HCT116 (cell line): Measurements from ENCODE around the gene MRPL37. TPM values are rescaled to one million over a fixed set of nuclear protein-coding genes. Genes with fewer than 3 reads are reported as not detected.

Experiments
- ATAC-seq: fragments of 200-7000 bp; cut with Tn5 transposase; 2 replicates; pipeline ENCODE4 v1.9.1; 2020; ENCODE audit warnings: mild to moderate bottlenecking, moderate library complexity
- BruUV-seq: library from RNA; stranded (reverse); fragments of 400-500 nt; replicated peaks from 2 replicates; lab custom pipeline; 2021; lab: Mats Ljungman, UMichigan
- CTCF ChIA-PET: fragments of 300-600 bp; sonication (Branson Sonifier 250); formaldehyde crosslinking; loops from one replicate; lab custom pipeline; 2021; ENCODE audit warnings: antibody characterized with exemption; lab: Charles Lee
- POLR2A ChIA-PET: fragments of 300-600, 350-600 bp; sonication (Branson Sonifier 250); formaldehyde crosslinking; loops from one replicate; lab custom pipeline; 2021; ENCODE audit warnings: antibody characterized with exemption; lab: Charles Lee
- RAD21 ChIA-PET, 2 experiments: fragments of 300-600 bp; sonication (Branson Sonifier 250); formaldehyde crosslinking; loops; one replicate each; lab custom pipeline; 2023; ENCODE audit warnings: low total read pairs in 2 of 2; ENCODE audit not compliant: uncharacterized antibody in 2 of 2, unreplicated experiment in 2 of 2, low non-redundant PET in 1 of 2; lab: Charles Lee
- DNase-seq: peaks from one replicate; pipeline ENCODE4 v3.0.0-alpha.2; 2010; ENCODE audit warnings: low read depth, low spot score
- H2AFZ ChIP-seq: fragments of 200-600 bp; shearing (Covaris generic), sonication (generic); 2 replicates; pipeline ENCODE4 v1.6.1; 2017; ENCODE audit warnings: low read depth, mixed run types, mixed read lengths, antibody characterized with exemption, low read length; ENCODE audit not compliant: poor library complexity, severe bottlenecking
- H3K27ac ChIP-seq: 2 replicates; pipeline ENCODE4 v1.5.1; 2012; ENCODE audit warnings: low read depth, low read length
- H3K27me3 ChIP-seq: fragments of 200-600 bp; sonication (generic); 2 replicates; pipeline ENCODE4 v1.6.1; 2016; ENCODE audit warnings: mixed run types, low read length, mixed read lengths; ENCODE audit not compliant: insufficient read depth
- H3K36me3 ChIP-seq, 2 experiments: fragments of 200-500 bp in 1 of 2; fragments of 200-600 bp in 1 of 2; sonication (Bioruptor generic) in 1 of 2; sonication (generic) in 1 of 2; 2 replicates each; pipeline versions ENCODE4 v1.5.1 to v1.6.1; 2014 to 2016; ENCODE audit warnings: low read length in 2 of 2, inconsistent platforms in 1 of 2, mixed read lengths in 1 of 2, mixed run types in 1 of 2; ENCODE audit not compliant: insufficient read depth in 2 of 2, control insufficient read depth in 1 of 2
- H3K4me1 ChIP-seq, 2 experiments: fragments of 200-600 bp in 1 of 2; sonication (generic) in 1 of 2; 2 replicates each; pipeline versions ENCODE4 v1.5.1 to v1.6.1; 2012 to 2017; ENCODE audit warnings: low read length in 2 of 2, inconsistent platforms in 1 of 2, mild to moderate bottlenecking in 1 of 2, mixed read lengths in 1 of 2, mixed run types in 1 of 2, moderate library complexity in 1 of 2; ENCODE audit not compliant: insufficient read depth in 2 of 2, control insufficient read depth in 1 of 2
- H3K4me2 ChIP-seq: fragments of 200-600 bp; sonication (generic); 2 replicates; pipeline ENCODE4 v1.6.1; 2017; ENCODE audit warnings: mixed run types, low read length, mixed read lengths
- H3K4me3 ChIP-seq, 2 experiments: fragments of 200-600 bp in 1 of 2; sonication (generic) in 1 of 2; replicated peaks in 1 of 2; 2 replicates each; pipeline ENCODE4 v1.5.1; 2011 to 2016; ENCODE audit warnings: low read length in 2 of 2, control low read depth in 1 of 2, low read depth in 1 of 2, mild to moderate bottlenecking in 1 of 2, mixed read lengths in 1 of 2, mixed run types in 1 of 2
- H3K79me2 ChIP-seq: fragments of 200-600 bp; sonication (generic); 2 replicates; pipeline ENCODE4 v1.6.1; 2017; ENCODE audit warnings: mild to moderate bottlenecking, mixed run types, low read length, moderate library complexity, mixed read lengths; ENCODE audit not compliant: insufficient read depth
- H3K9ac ChIP-seq: fragments of 200-600 bp; sonication (generic); 2 replicates; pipeline ENCODE4 v1.6.1; 2016; ENCODE audit warnings: low read length, mixed read lengths
- H3K9me2 ChIP-seq: fragments of 200-600 bp; sonication (generic), shearing (Covaris generic); 2 replicates; pipeline ENCODE4 v1.6.1; 2017; ENCODE audit warnings: mixed run types, mild to moderate bottlenecking, moderate library complexity; ENCODE audit not compliant: insufficient read depth
- H3K9me3 ChIP-seq, 2 experiments: fragments of 200-500 bp in 1 of 2; fragments of 200-600 bp in 1 of 2; sonication (Bioruptor generic) in 1 of 2; sonication (generic) in 1 of 2; 2 replicates each; pipeline ENCODE4 v1.6.1; 2014 to 2017; ENCODE audit warnings: low read length in 2 of 2, mixed read lengths in 2 of 2, inconsistent platforms in 1 of 2, low read depth in 1 of 2, mild to moderate bottlenecking in 1 of 2, mixed run types in 1 of 2, moderate library complexity in 1 of 2; ENCODE audit not compliant: control insufficient read depth in 1 of 2, insufficient read depth in 1 of 2
- H4K20me1 ChIP-seq: fragments of 200-600 bp; sonication (generic), shearing (Covaris generic); 2 replicates; pipeline ENCODE4 v1.6.1; 2017; ENCODE audit warnings: mixed run types, mild to moderate bottlenecking, moderate library complexity; ENCODE audit not compliant: insufficient read depth
- CBX3 ChIP-seq: IDR thresholded peaks from 2 replicates; pipeline ENCODE4 v1.6.1; 2012; ENCODE audit warnings: low read depth
- CEBPB ChIP-seq: IDR thresholded peaks from 2 replicates; pipeline ENCODE4 v1.6.1; 2012; ENCODE audit warnings: low read depth
- CTCF ChIP-seq, 3 experiments: fragments of 200-600 bp in 1 of 3; sonication (generic) in 1 of 3; IDR thresholded peaks in 2 of 3; conservative IDR thresholded peaks in 1 of 3; 2 replicates each; pipeline ENCODE4 v1.5.1; 2012 to 2017; ENCODE audit warnings: low read depth in 2 of 3, low read length in 2 of 3, antibody characterized with exemption in 1 of 3, borderline replicate concordance in 1 of 3, control low read depth in 1 of 3, mild to moderate bottlenecking in 1 of 3, mixed read lengths in 1 of 3, mixed run types in 1 of 3, moderate library complexity in 1 of 3; ENCODE audit not compliant: insufficient read depth in 1 of 3
- ELF1 ChIP-seq: IDR thresholded peaks from 2 replicates; pipeline ENCODE4 v1.6.1; 2012; ENCODE audit warnings: low read depth, borderline replicate concordance
- EZH2 ChIP-seq: fragments of 200-600 bp; sonication (generic); IDR thresholded peaks from 2 replicates; pipeline ENCODE4 v1.6.1; 2017; ENCODE audit warnings: antibody characterized with exemption, mixed run types
- JUND ChIP-seq: IDR thresholded peaks from 2 replicates; pipeline ENCODE4 v1.6.1; 2012
- POLR2A ChIP-seq: IDR thresholded peaks from 2 replicates; pipeline ENCODE4 v1.7.0; 2011; ENCODE audit warnings: borderline replicate concordance; ENCODE audit not compliant: insufficient read depth, insufficient read length; ENCODE audit errors: extremely low read depth
- RAD21 ChIP-seq: IDR thresholded peaks from 2 replicates; pipeline ENCODE4 v1.6.1; 2012; ENCODE audit warnings: low read depth, mild to moderate bottlenecking
- REST ChIP-seq: IDR thresholded peaks from 2 replicates; pipeline ENCODE4 v1.6.1; 2012; ENCODE audit warnings: low read depth
- SP1 ChIP-seq: IDR thresholded peaks from 2 replicates; pipeline ENCODE4 v1.6.1; 2012; ENCODE audit warnings: low read depth
- YY1 ChIP-seq: IDR thresholded peaks from 2 replicates; pipeline ENCODE4 v1.6.1; 2011; ENCODE audit warnings: low read length, low read depth, moderate library complexity, mild to moderate bottlenecking; ENCODE audit not compliant: insufficient replicate concordance; ENCODE audit errors: extremely low read depth
- ZFX ChIP-seq: fragments of 450-650 bp; IDR thresholded peaks from 2 replicates; pipeline ENCODE4 v1.6.1; 2017
- intact Hi-C: fragments of 100-400 bp; cut with micrococcal nuclease; formaldehyde crosslinking; loops from 2 replicates; pipeline ENCODE4 v1.10.0; 2022
- total RNA-seq: library from RNA; stranded (reverse); gene quantifications from one replicate; pipeline ENCODE4 v1.2.1, GENCODE V29; 2021; ENCODE audit not compliant: unreplicated experiment

Gene MRPL37
- total RNA-seq, 1 experiment from 2014 or later, result 132 TPM

GRCh38 chr1:54199765-54200518, at the start of gene MRPL37, which contains the start of gene CYB5RL (continued):
- TF ChIP-seq REST (no peak), CEBPB (no peak)

- ChIA-PET POLR2A (no interaction called here), CTCF (no interaction called here), RAD21 (no interaction called here)
- no peaks in the 10 kb centered on the region for H4K20me1 ChIP-seq
- no TSS peak for BruUV-seq
- no peak overlapping the region for H3K27ac ChIP-seq
- no peaks in the 10 kb centered on the region for H3K27me3 ChIP-seq
- H3K4me1 ChIP-seq, result peaks cover 2 to 6% of the 10 kb centered on the region in 2 experiments; a peak in 3 of 4 replicates
- ATAC-seq (no peak), DNase-seq (no peak)
- H3K79me2 ChIP-seq, result no peaks in the 10 kb centered on the region
- no peak overlapping the region for H3K9ac ChIP-seq
- H3K9me3 ChIP-seq, result no peaks in the 10 kb centered on the region
- H3K4me2 ChIP-seq, result no peak overlapping the region
- no peak overlapping the region for H2AFZ ChIP-seq
- intact Hi-C loops, result no loop called here
- H3K4me3 ChIP-seq, result no peak overlapping the region
- no peaks in the 10 kb centered on the region for H3K36me3 ChIP-seq
- no peak for TF ChIP-seq EZH2
- no peak for TF ChIP-seq POLR2A
- TF ChIP-seq SP1, result no peak
- no peak for TF ChIP-seq CTCF (IDR thresholded peaks at IDR 0.05 in 2 of 3, conservative IDR thresholded peaks at IDR 0.05 in 1 of 3; ENCODE audit: borderline replicate concordance in 1 of 3, insufficient read depth in 1 of 3, low read depth in 2 of 3, low read length in 2 of 3)
- TF ChIP-seq JUND, result no peak
- no peak for TF ChIP-seq CBX3
- no peak for TF ChIP-seq YY1
- TF ChIP-seq ELF1, result no peak
- TF ChIP-seq RAD21, result no peak
- no peak for TF ChIP-seq ZFX
- TF ChIP-seq, all 23 proteins: peak for 0
- no peaks in the 10 kb centered on the region for H3K9me2 ChIP-seq
Observed at GRCh38 chr1:54151013-54151412, 49.0 kb upstream of the MRPL37 start.
